Sigmoid colon (tissue), 4 donors: Measurements from ENCODE around the gene TJP1.

ENCODE experiments used
- EP300 ChIP-seq, 4 donors: sonication (generic); formaldehyde crosslinking; IDR thresholded peaks; one replicate each; pipeline ENCODE4 v1.6.1; 2017; ENCODE audit warnings: antibody characterized with exemption in 4 of 4
- POLR2AphosphoS5 ChIP-seq, 4 donors: sonication (generic); formaldehyde crosslinking; IDR thresholded peaks; one replicate each; pipeline ENCODE4 v1.6.1; 2017; ENCODE audit warnings: antibody characterized with exemption in 4 of 4

DNA sequence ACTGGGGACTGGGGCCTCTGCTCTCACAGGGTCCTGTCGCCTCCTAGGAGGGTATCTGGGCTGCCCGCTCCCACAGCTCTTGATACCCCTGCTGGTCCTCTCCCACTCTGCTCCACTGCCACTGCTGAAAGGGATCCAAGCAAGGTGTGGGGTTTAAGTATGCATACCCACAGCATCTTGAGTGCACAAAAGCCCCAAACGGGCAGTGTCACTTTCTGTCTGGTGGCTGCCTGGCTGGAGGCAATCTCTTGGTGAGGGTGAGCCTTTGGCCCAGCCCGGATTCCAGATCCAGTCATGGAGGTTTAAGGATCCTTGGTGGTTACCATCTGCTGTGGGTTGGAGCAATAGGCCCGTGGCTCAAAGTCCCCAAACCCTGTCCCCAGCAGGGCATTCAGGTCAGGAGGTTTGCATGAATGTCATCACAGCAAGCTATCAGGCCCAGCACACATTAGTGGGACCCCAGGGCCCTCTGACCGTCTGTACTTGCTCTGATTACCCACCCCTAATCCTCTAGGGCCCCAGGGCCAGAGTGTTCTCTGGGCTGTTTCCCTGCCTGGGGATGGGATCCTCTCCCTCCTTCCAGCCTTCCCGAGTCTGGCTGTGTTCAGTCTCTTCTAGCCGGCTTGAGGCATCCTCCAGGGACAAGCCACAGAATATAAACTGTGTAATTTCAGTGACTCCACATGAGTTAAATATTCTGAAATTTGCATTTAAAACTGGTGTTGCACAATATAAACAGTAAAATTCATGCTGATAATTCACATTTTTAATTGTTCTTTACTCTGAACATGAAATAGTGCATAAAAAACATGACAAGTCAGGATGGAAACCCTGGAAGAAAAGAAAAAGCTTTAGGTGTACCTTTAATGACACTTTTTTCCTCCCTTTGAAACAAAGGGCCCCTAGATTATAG, 4.9 kb upstream of the TJP1 start:
- TF ChIP-seq EP300 (IDR thresholded peaks at IDR 0.05) (no peak), POLR2AphosphoS5 (IDR thresholded peaks at IDR 0.05) (no peak)
